ENCODE results near the gene IL2RA. TPM values are rescaled to one million over a fixed set of nuclear protein-coding genes. Genes with fewer than 3 reads are reported as not detected.
"Not testable (repeated sequence)": the region's sequence is repeated elsewhere in the genome, so short reads cannot be mapped to it uniquely, and the experiment has no call there.

IL2RA gene
- total and polyA plus RNA-seq, 7 experiments from 2014 or later = 0.85 to 266 (median 3.3) TPM

DNA sequence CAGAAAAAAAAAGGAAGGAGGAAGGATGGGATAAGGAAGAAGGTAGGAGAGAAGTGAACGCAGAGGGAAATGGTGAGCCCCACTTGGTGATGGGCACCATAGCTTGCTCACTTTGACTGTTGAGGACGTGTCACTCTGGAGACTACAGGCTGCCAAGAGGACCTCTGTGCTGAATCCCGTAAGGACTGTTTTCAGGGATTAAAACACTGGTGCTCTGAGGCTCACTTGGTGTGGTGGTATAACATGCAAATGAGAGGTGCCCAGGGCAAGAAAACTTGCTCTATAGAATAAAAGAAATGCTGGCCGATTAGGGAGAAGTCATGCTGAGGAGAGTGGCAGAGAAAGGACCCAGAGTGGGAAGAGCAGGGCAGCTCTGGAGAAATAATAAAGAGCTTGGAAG lies 5.3 kb upstream of the IL2RA start:
- POLR2A ChIA-PET = interaction anchor here (0.6 to 5.7 kb wide), 8 partner anchors 9 to 77 kb away, joined by 3 to 88 read pairs (median 4); no protein-coding TSS in a partner anchor
- H3K4me1 Mint-ChIP-seq = peaks cover 54 to 91% (median 82%) of the 10 kb centered on the region in 7 donors

DNA sequence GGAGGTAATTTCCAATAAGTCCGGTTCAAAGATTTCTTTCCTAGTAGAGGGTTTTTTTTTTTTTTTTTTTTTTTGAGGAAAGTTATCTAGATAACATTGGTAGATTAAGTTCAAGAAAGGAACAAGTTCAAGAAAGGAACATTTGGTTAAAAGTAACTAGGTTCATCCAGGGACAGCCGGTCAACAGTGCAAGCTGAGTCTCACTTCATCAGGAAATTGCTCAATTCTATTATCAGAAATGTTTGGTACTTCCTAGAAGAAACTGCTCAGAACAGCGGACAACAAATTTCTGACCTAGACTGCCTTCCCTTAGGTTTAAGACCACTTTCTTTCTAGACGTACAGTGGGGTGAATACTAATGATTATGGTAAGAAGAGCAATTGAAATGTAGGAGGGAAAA lies 3.7 kb upstream of the IL2RA start:
- Mint-ChIP-seq H3K4me1 (peaks cover 44 to 86% (median 79%) of the 10 kb centered on the region in 7 donors), H3K4me3 (peak overlapping the region in 3 of 10 donors; percentile 2 to 68 (median 30)), H3K27ac (peak overlapping the region in 2 of 9 donors; percentile 1 to 86), H3K27me3 (no peaks in the 10 kb centered on the region), H3K9me3 (peaks cover 0 to 4% (median 0%) of the 10 kb centered on the region in 11 donors), H3K36me3 (peaks cover 0 to 22% (median 0%) of the 10 kb centered on the region in 5 donors)
- DNase-seq (peak in 1 of 9 donors; percentile 15), ATAC-seq (no peak)
- no peak overlapping the region for H3K27ac ChIP-seq (ENCODE audit: low read depth, low read length)
- no peaks in the 10 kb centered on the region for H3K36me3 ChIP-seq (ENCODE audit: control insufficient read depth in 2 of 3, insufficient read depth in 3 of 3, low read length in 3 of 3)
- no peaks in the 10 kb centered on the region for H3K9me3 ChIP-seq (ENCODE audit: control insufficient read depth in 2 of 3, low read length in 3 of 3)
- no peak overlapping the region for H3K4me3 ChIP-seq (ENCODE audit: low read length)
- ChIA-PET POLR2A (interaction anchor here (1.2 to 5.7 kb wide), 3 partner anchors 15 to 35 kb away, joined by 3 to 88 read pairs (median 3); no protein-coding TSS in a partner anchor), CTCF (interaction anchor here (0.9 to 1.3 kb wide), 3 partner anchors 14 to 52 kb away, joined by 3 to 7 read pairs (median 3); no protein-coding TSS in a partner anchor)
- intact Hi-C loops (cut with micrococcal nuclease) = no loop called here
- no peaks in the 10 kb centered on the region for H3K27me3 ChIP-seq (ENCODE audit: control insufficient read depth in 2 of 2, insufficient read depth in 2 of 2, low read length in 2 of 2)
- peaks cover 16 to 49% of the 10 kb centered on the region in 2 donors for H3K4me1 ChIP-seq (ENCODE audit: control insufficient read depth in 2 of 2, insufficient read depth in 2 of 2, low read length in 2 of 2)

More for the DNA sequence above, 5.3 kb upstream of the IL2RA start:
- H3K9me3 Mint-ChIP-seq = peaks cover 0 to 3% (median 0%) of the 10 kb centered on the region in 11 donors
- H3K9me3 ChIP-seq (ENCODE audit: control insufficient read depth in 2 of 3, low read length in 3 of 3) = no peaks in the 10 kb centered on the region
- CTCF ChIA-PET = interaction anchor here (1.1 to 8.2 kb wide), 7 partner anchors 12 to 53 kb away, joined by 5 to 59 read pairs (median 15); no protein-coding TSS in a partner anchor
- H3K4me1 ChIP-seq (ENCODE audit: control insufficient read depth in 2 of 2, insufficient read depth in 2 of 2, low read length in 2 of 2) = peaks cover 5 to 56% of the 10 kb centered on the region in 2 donors
- no peak overlapping the region for H3K4me3 ChIP-seq (ENCODE audit: low read length)
- H3K36me3 ChIP-seq (ENCODE audit: control insufficient read depth in 2 of 3, insufficient read depth in 3 of 3, low read length in 3 of 3) = no peaks in the 10 kb centered on the region
- peaks cover 0 to 18% (median 0%) of the 10 kb centered on the region in 5 donors for H3K36me3 Mint-ChIP-seq
- peak overlapping the region in 8 of 9 donors; percentile 16 to 94 (median 86) for H3K27ac Mint-ChIP-seq
- H3K27me3 Mint-ChIP-seq = no peaks in the 10 kb centered on the region
- ATAC-seq = no peak
- peak overlapping the region; percentile 17 to 91 (median 82) for H3K4me3 Mint-ChIP-seq
- peak in 1 of 9 donors; percentile 17 for DNase-seq
- no peaks in the 10 kb centered on the region for H3K27me3 ChIP-seq (ENCODE audit: control insufficient read depth in 2 of 2, insufficient read depth in 2 of 2, low read length in 2 of 2)
- intact Hi-C loops (cut with micrococcal nuclease) = no loop called here
- no peak overlapping the region for H3K27ac ChIP-seq (ENCODE audit: low read depth, low read length)

- ATAC-seq (no peak), DNase-seq (peak in 1 of 9 donors; percentile 24)
- no peak overlapping the region for H3K27ac ChIP-seq (ENCODE audit: low read depth, low read length)
- CTCF ChIA-PET = no interaction called here
- Mint-ChIP-seq H3K4me3 (peak overlapping the region in 1 of 10 donors; percentile 31), H3K4me1 (peaks cover 40 to 82% (median 78%) of the 10 kb centered on the region in 7 donors), H3K27ac (peak overlapping the region in 2 of 9 donors; percentile 1 to 86), H3K36me3 (peaks cover 0 to 22% (median 0%) of the 10 kb centered on the region in 5 donors), H3K9me3 (peaks cover 0 to 4% (median 0%) of the 10 kb centered on the region in 11 donors), H3K27me3 (no peaks in the 10 kb centered on the region)
- intact Hi-C loops (cut with micrococcal nuclease) = no loop called here
- no peaks in the 10 kb centered on the region for H3K36me3 ChIP-seq (ENCODE audit: control insufficient read depth in 2 of 3, insufficient read depth in 3 of 3, low read length in 3 of 3)
- H3K9me3 ChIP-seq (ENCODE audit: control insufficient read depth in 2 of 3, low read length in 3 of 3) = no peaks in the 10 kb centered on the region
- POLR2A ChIA-PET = interaction anchor here (1.2 kb wide), 1 partner anchor 19 kb away, joined by 3 read pairs; no protein-coding TSS in a partner anchor
- peaks cover 16 to 45% of the 10 kb centered on the region in 2 donors for H3K4me1 ChIP-seq (ENCODE audit: control insufficient read depth in 2 of 2, insufficient read depth in 2 of 2, low read length in 2 of 2)
- no peak overlapping the region for H3K4me3 ChIP-seq (ENCODE audit: low read length)
- no peaks in the 10 kb centered on the region for H3K27me3 ChIP-seq (ENCODE audit: control insufficient read depth in 2 of 2, insufficient read depth in 2 of 2, low read length in 2 of 2)
These were observed 3.2 kb upstream of the IL2RA start for GRCh38 chr10:6065406-6065805.

DNA sequence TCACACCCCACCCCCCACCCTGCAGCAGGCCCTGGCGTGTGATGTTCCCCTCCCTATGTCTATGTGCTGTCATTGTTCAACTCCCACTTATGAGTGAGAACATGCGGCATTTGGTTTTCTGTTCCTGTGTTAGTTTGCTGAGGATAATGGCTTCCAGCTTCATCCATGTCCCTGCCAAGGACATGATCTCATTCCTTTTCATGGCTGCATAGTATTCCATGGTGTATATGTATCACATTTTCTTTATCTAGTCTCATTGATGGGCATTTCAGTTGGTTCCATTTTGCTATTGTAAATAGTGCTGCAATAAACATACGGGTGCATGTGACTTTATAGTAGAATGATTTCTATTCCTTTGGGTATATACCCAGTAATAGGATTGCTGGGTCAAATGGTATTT lies 2.6 kb upstream of the IL2RA start:
- ATAC-seq; H3K4me3 ChIP-seq (ENCODE audit: low read length); H3K27me3 ChIP-seq (ENCODE audit: control insufficient read depth in 2 of 2, insufficient read depth in 2 of 2, low read length in 2 of 2); H3K27ac ChIP-seq (ENCODE audit: low read depth, low read length); H3K27me3 Mint-ChIP-seq; H3K9me3 ChIP-seq (ENCODE audit: control insufficient read depth in 2 of 3, low read length in 3 of 3); intact Hi-C loops (cut with micrococcal nuclease); DNase-seq; H3K9me3 Mint-ChIP-seq; H3K36me3 ChIP-seq (ENCODE audit: control insufficient read depth in 2 of 3, insufficient read depth in 3 of 3, low read length in 3 of 3); CTCF ChIA-PET: not testable (repeated sequence)
- Mint-ChIP-seq H3K4me1 (peaks cover 39 to 82% (median 76%) of the 10 kb centered on the region in 7 donors), H3K36me3 (peaks cover 0 to 25% (median 0%) of the 10 kb centered on the region in 5 donors), H3K4me3 (peak overlapping the region in 1 of 10 donors; percentile 31), H3K27ac (peak overlapping the region in 3 of 9 donors; percentile 31 to 86 (median 38))
- POLR2A ChIA-PET = interaction anchor here (1.8 kb wide), 1 partner anchor 13 kb away, joined by 7 read pairs; no protein-coding TSS in a partner anchor
- peaks cover 16 to 43% of the 10 kb centered on the region in 2 donors for H3K4me1 ChIP-seq (ENCODE audit: control insufficient read depth in 2 of 2, insufficient read depth in 2 of 2, low read length in 2 of 2)

- DNase-seq (no peak), ATAC-seq (no peak)
- H3K9me3 Mint-ChIP-seq = peaks cover 0 to 4% (median 0%) of the 10 kb centered on the region in 11 donors
- H3K36me3 Mint-ChIP-seq = peaks cover 0 to 31% (median 0%) of the 10 kb centered on the region in 5 donors
- Histone ChIP-seq H3K27ac (ENCODE audit: low read depth, low read length) (no peak overlapping the region), H3K4me3 (ENCODE audit: low read length) (no peak overlapping the region), H3K27me3 (ENCODE audit: control insufficient read depth in 2 of 2, insufficient read depth in 2 of 2, low read length in 2 of 2) (no peaks in the 10 kb centered on the region), H3K9me3 (ENCODE audit: control insufficient read depth in 2 of 3, low read length in 3 of 3) (no peaks in the 10 kb centered on the region), H3K4me1 (ENCODE audit: control insufficient read depth in 2 of 2, insufficient read depth in 2 of 2, low read length in 2 of 2) (peaks cover 16 to 43% of the 10 kb centered on the region in 2 donors), H3K36me3 (ENCODE audit: control insufficient read depth in 2 of 3, insufficient read depth in 3 of 3, low read length in 3 of 3) (no peaks in the 10 kb centered on the region)
- H3K4me3 Mint-ChIP-seq = no peak overlapping the region
- peak overlapping the region in 3 of 9 donors; percentile 8 to 17 (median 14) for H3K27ac Mint-ChIP-seq
- peaks cover 41 to 82% (median 76%) of the 10 kb centered on the region in 7 donors for H3K4me1 Mint-ChIP-seq
- ChIA-PET CTCF (interaction anchor here (3.1 kb wide), 1 partner anchor 13 kb away, joined by 7 read pairs; no protein-coding TSS in a partner anchor), POLR2A (interaction anchor here (1.8 kb wide), 1 partner anchor 12 kb away, joined by 7 read pairs; no protein-coding TSS in a partner anchor)
- no peaks in the 10 kb centered on the region for H3K27me3 Mint-ChIP-seq
- intact Hi-C loops (cut with micrococcal nuclease) = no loop called here
These were observed 2.0 kb upstream of the IL2RA start for GRCh38 chr10:6064119-6064518.

DNA sequence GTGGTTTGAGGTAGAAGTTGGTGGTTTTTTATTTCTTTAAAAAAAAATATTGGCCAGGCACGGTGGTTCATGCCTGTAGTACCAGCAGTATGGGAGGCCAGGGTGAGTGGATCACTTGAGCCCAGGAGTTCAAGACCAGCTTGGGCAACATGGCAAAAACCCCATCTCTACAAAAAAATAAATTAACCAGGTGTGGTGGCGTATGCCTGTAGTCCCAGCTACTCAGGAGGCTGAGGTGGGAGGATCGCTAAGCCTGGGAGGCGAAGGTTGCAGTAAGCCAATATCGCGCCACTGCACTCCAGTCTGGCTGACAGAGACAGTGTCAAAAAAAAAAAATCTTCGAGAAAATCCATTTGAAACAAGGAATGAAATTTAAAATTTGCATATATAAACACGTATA lies 1.1 kb downstream of the IL2RA start:
- no peaks in the 10 kb centered on the region for H3K36me3 ChIP-seq (ENCODE audit: control insufficient read depth in 2 of 3, insufficient read depth in 3 of 3, low read length in 3 of 3)
- POLR2A ChIA-PET = interaction anchor here (0.7 to 2.4 kb wide), 4 partner anchors 10 to 47 kb away, joined by 3 to 13 read pairs (median 6); no protein-coding TSS in a partner anchor
- Mint-ChIP-seq H3K4me1 (peaks cover 41 to 82% (median 70%) of the 10 kb centered on the region in 7 donors), H3K4me3 (peak overlapping the region in 7 of 10 donors; percentile 42 to 91 (median 86)), H3K27me3 (no peaks in the 10 kb centered on the region), H3K36me3 (peaks cover 0 to 50% (median 0%) of the 10 kb centered on the region in 5 donors), H3K27ac (peak overlapping the region in 5 of 9 donors; percentile 25 to 87 (median 81)), H3K9me3 (peaks cover 0 to 4% (median 0%) of the 10 kb centered on the region in 11 donors)
- H3K27me3 ChIP-seq (ENCODE audit: control insufficient read depth in 2 of 2, insufficient read depth in 2 of 2, low read length in 2 of 2) = no peaks in the 10 kb centered on the region
- CTCF ChIA-PET = interaction anchor here (1.9 to 3.1 kb wide), 2 partner anchors 10 to 25 kb away, joined by 7 to 10 read pairs; no protein-coding TSS in a partner anchor
- H3K9me3 ChIP-seq (ENCODE audit: control insufficient read depth in 2 of 3, low read length in 3 of 3) = no peaks in the 10 kb centered on the region
- H3K4me1 ChIP-seq (ENCODE audit: control insufficient read depth in 2 of 2, insufficient read depth in 2 of 2, low read length in 2 of 2) = peaks cover 16 to 26% of the 10 kb centered on the region in 2 donors
- no peak for ATAC-seq
- DNase-seq = peak in 1 of 9 donors; percentile 27
- H3K27ac ChIP-seq (ENCODE audit: low read depth, low read length) = no peak overlapping the region
- intact Hi-C loops (cut with micrococcal nuclease) = no loop called here
- H3K4me3 ChIP-seq (ENCODE audit: low read length) = peak overlapping the region; percentile 54
